IPS-NIHi7 (cell line): ENCODE measurements around the gene PROX2.

Experiments
- DNase-seq: peaks from one replicate; pipeline ENCODE4 v3.0.0; 2012; ENCODE audit warnings: mixed read lengths; ENCODE audit errors: extremely low spot score

PROX2 gene

GRCh38 chr14:74875941-74876913 lies at the start of gene PROX2:
PROX2 (minus strand) TSS chr14:74876145; CDS start chr14:74863834, 12,311 bp downstream.
- DNase-seq: peak; percentile 31

- no peak for DNase-seq
These were observed 48.1 kb upstream of the PROX2 start for GRCh38 chr14:74924061-74924460.

GRCh38 chr14:74922752-74923401 lies 46.9 kb upstream of the PROX2 start, which contains the start of gene RPS6KL1:
RPS6KL1 (minus strand) TSS chr14:74923260; CDS start chr14:74921541, 1,719 bp downstream.
- DNase-seq: peak; percentile 99

- no peak for DNase-seq
These were observed 46.2 kb upstream of the PROX2 start for GRCh38 chr14:74921987-74922751.

- no peak for DNase-seq
These were observed 45.2 kb upstream of the PROX2 start for GRCh38 chr14:74921053-74921620.

GRCh38 chr14:74920281-74920680 lies 44.3 kb upstream of the PROX2 start:
- DNase-seq: no peak

GRCh38 chr14:74919421-74920165 lies 43.6 kb upstream of the PROX2 start:
- DNase-seq: no peak

GRCh38 chr14:74918380-74918779 lies 42.4 kb upstream of the PROX2 start:
- DNase-seq: no peak

- DNase-seq: no peak
These were observed 41.7 kb upstream of the PROX2 start for GRCh38 chr14:74917646-74918081.

GRCh38 chr14:74917178-74917543 lies 41.2 kb upstream of the PROX2 start:
- no peak for DNase-seq

- DNase-seq: no peak
These were observed 39.9 kb upstream of the PROX2 start for GRCh38 chr14:74915826-74916225.

GRCh38 chr14:74915426-74915825 lies 39.5 kb upstream of the PROX2 start:
- DNase-seq: no peak

GRCh38 chr14:74913986-74914573 lies 38.1 kb upstream of the PROX2 start:
- peak; percentile 76 for DNase-seq

GRCh38 chr14:74913393-74913910 lies 37.5 kb upstream of the PROX2 start:
- no peak for DNase-seq

GRCh38 chr14:74912801-74913200 lies 36.9 kb upstream of the PROX2 start:
- no peak for DNase-seq

GRCh38 chr14:74912111-74912510 lies 36.2 kb upstream of the PROX2 start:
- DNase-seq: no peak

GRCh38 chr14:74911704-74912103 lies 35.8 kb upstream of the PROX2 start:
- no peak for DNase-seq

- DNase-seq: no peak
These were observed 35.3 kb upstream of the PROX2 start for GRCh38 chr14:74911221-74911620.

- no peak for DNase-seq
These were observed 34.6 kb upstream of the PROX2 start for GRCh38 chr14:74910556-74910955.

- no peak for DNase-seq
These were observed 34.0 kb upstream of the PROX2 start for GRCh38 chr14:74909911-74910310.
